GM23248 (cell line): ENCODE results near the gene PIH1D2. TPM values are rescaled to one million over a fixed set of nuclear protein-coding genes. Genes with fewer than 3 reads are reported as not detected.
A peak's percentile ranks its signal among the peaks of the same experiment; 100 is the strongest.
"Not testable (repeated sequence)": the region's sequence is repeated elsewhere in the genome, so short reads cannot be mapped to it uniquely, and the experiment has no call there.

Source experiments
- DNase-seq: peaks from one replicate; pipeline ENCODE4 v3.0.0-alpha.2; 2015
- H2AFZ ChIP-seq: fragments of 200-600 bp; sonication (generic); 2 replicates; pipeline ENCODE4 v1.6.1; 2016; ENCODE audit warnings: antibody characterized with exemption
- H3F3A ChIP-seq: fragments of 200-600 bp; sonication (generic); 2 replicates; pipeline ENCODE4 v1.6.1; 2016; ENCODE audit warnings: mild to moderate bottlenecking, antibody characterized with exemption, mixed run types; ENCODE audit not compliant: insufficient read depth
- H3K27ac ChIP-seq: fragments of 200-600 bp; sonication (generic); 2 replicates; pipeline ENCODE4 v1.5.1; 2016; ENCODE audit warnings: mild to moderate bottlenecking
- H3K27me3 ChIP-seq: fragments of 200-600 bp; sonication (generic); replicated peaks from 2 replicates; pipeline ENCODE4 v1.6.1; 2016; ENCODE audit warnings: mild to moderate bottlenecking; ENCODE audit not compliant: insufficient read depth
- H3K36me3 ChIP-seq: fragments of 200-600 bp; sonication (generic); 2 replicates; pipeline ENCODE4 v1.6.1; 2016; ENCODE audit warnings: low read depth, mild to moderate bottlenecking
- H3K4me1 ChIP-seq: fragments of 200-600 bp; sonication (generic); 2 replicates; pipeline ENCODE4 v1.6.1; 2016; ENCODE audit warnings: mild to moderate bottlenecking; ENCODE audit not compliant: insufficient read depth
- H3K4me2 ChIP-seq: fragments of 200-600 bp; sonication (generic); one replicate; pipeline ENCODE4 v1.6.1; 2016; ENCODE audit warnings: mild to moderate bottlenecking; ENCODE audit not compliant: unreplicated experiment
- H3K4me3 ChIP-seq: fragments of 200-600 bp; sonication (generic); 2 replicates; pipeline ENCODE4 v1.5.1; 2016; ENCODE audit warnings: mild to moderate bottlenecking
- H3K79me2 ChIP-seq: fragments of 200-600 bp; sonication (generic); 2 replicates; pipeline ENCODE4 v1.6.1; 2016; ENCODE audit warnings: mild to moderate bottlenecking; ENCODE audit not compliant: insufficient read depth
- H3K9ac ChIP-seq: fragments of 200-600 bp; sonication (generic); 2 replicates; pipeline ENCODE4 v1.6.1; 2016; ENCODE audit warnings: mild to moderate bottlenecking
- H3K9me2 ChIP-seq: fragments of 200-600 bp; sonication (generic); 2 replicates; pipeline ENCODE4 v1.6.1; 2016; ENCODE audit warnings: mixed run types, mild to moderate bottlenecking, moderate library complexity; ENCODE audit not compliant: insufficient read depth
- H3K9me3 ChIP-seq: fragments of 200-600 bp; sonication (generic); one replicate; pipeline ENCODE4 v1.6.1; 2017; ENCODE audit warnings: low read depth
- H4K20me1 ChIP-seq: fragments of 200-600 bp; sonication (generic); 2 replicates; pipeline ENCODE4 v1.6.0; 2016; ENCODE audit not compliant: insufficient read depth
- EZH2 ChIP-seq: fragments of 200-600 bp; sonication (generic); IDR thresholded peaks from 2 replicates; pipeline ENCODE4 v1.6.1; 2018; ENCODE audit warnings: antibody characterized with exemption, mild to moderate bottlenecking; ENCODE audit not compliant: insufficient read depth, poor library complexity, severe bottlenecking
- EZH2phosphoT487 ChIP-seq: fragments of 200-600 bp; sonication (generic); IDR thresholded peaks from 2 replicates; pipeline ENCODE4 v1.6.1; 2018; ENCODE audit warnings: antibody characterized with exemption, moderate library complexity, mild to moderate bottlenecking, low read depth; ENCODE audit not compliant: insufficient read depth
- WGBS, 2 experiments: methylation state at CpG; one replicate each; pipeline ENCODE4 v1.1.6; 2015 to 2017; ENCODE audit warnings: low lambda C conversion rate in 2 of 2, low coverage in 1 of 2; ENCODE audit errors: missing lambda C conversion rate in 2 of 2; 5-methylcytosine and 5-hydroxymethylcytosine counted together
- in situ Hi-C: fragments of 300-500 bp; cut with MboI; formaldehyde crosslinking; loops from 2 replicates; pipeline ENCODE4 v1.15.0; 2020
- polyA plus RNA-seq: library from polyadenylated mRNA; unstranded; fragments of >200 nt; fragmentation: Nextera tagmentation; extraction: Ambion mirVana; gene quantifications from 2 replicates; pipeline ENCODE4 v1.2.1, GENCODE V29; 2016
- total RNA-seq: library from RNA; depleted of rRNA; stranded (reverse); fragments of >200 nt; shearing (Covaris generic); gene quantifications from 2 replicates; pipeline ENCODE4 v1.2.3, GENCODE V29; 2014

Gene PIH1D2
- total and polyA plus RNA-seq, 2 experiments from 2014 or later, result 0.86 to 2.2 TPM

- no peak overlapping the region for H3K9ac ChIP-seq
- H3K9me3 ChIP-seq, result no peaks in the 10 kb centered on the region
- peaks cover 27% of the 10 kb centered on the region for H3F3A ChIP-seq
- no peak for TF ChIP-seq EZH2phosphoT487
- TF ChIP-seq EZH2, result no peak
- H3K36me3 ChIP-seq, result peaks cover 39% of the 10 kb centered on the region; the same call in 1 of the 2 replicates
- peak; percentile 82 for DNase-seq
- H3K9me2 ChIP-seq, result no peaks in the 10 kb centered on the region
- H3K4me1 ChIP-seq, result peaks cover 11% of the 10 kb centered on the region
- H4K20me1 ChIP-seq, result no peaks in the 10 kb centered on the region
- 51 to 52% methylated on average over 6 of the region's 6 CpGs for WGBS, 2 experiments
- no peak overlapping the region for H3K4me2 ChIP-seq
- no peak overlapping the region for H3K4me3 ChIP-seq
- H3K27ac ChIP-seq, result peak overlapping the region; percentile 52
- in situ Hi-C loops, result no loop called here
- H3K79me2 ChIP-seq, result no peaks in the 10 kb centered on the region
- no peak overlapping the region for H2AFZ ChIP-seq
- no peaks in the 10 kb centered on the region for H3K27me3 ChIP-seq
Observed at GRCh38 chr11:112042161-112042960, 31.5 kb downstream of the PIH1D2 start.

- DNase-seq, result no peak
- Histone ChIP-seq H3K4me3 (no peak overlapping the region), H3K4me2 (no peak overlapping the region), H3K27ac (no peak overlapping the region), H3K36me3 (peaks cover 25% of the 10 kb centered on the region; the same call in 1 of the 2 replicates), H3K27me3 (no peaks in the 10 kb centered on the region), H2AFZ (no peak overlapping the region), H3K79me2 (no peaks in the 10 kb centered on the region), H3K9ac (no peak overlapping the region), H4K20me1 (no peaks in the 10 kb centered on the region), H3K9me2 (no peaks in the 10 kb centered on the region), H3F3A (peaks cover 20% of the 10 kb centered on the region), H3K4me1 (peaks cover 6% of the 10 kb centered on the region), H3K9me3 (no peaks in the 10 kb centered on the region)
- TF ChIP-seq EZH2phosphoT487 (no peak), EZH2 (no peak)
- in situ Hi-C loops, result no loop called here
Observed at GRCh38 chr11:112037527-112037926, 36.3 kb downstream of the PIH1D2 start.

- Histone ChIP-seq H3K4me2 (no peak overlapping the region), H3K4me1 (no peaks in the 10 kb centered on the region), H3K36me3 (peaks cover 41% of the 10 kb centered on the region), H3K4me3 (no peak overlapping the region), H3K27me3 (no peaks in the 10 kb centered on the region), H3F3A (no peaks in the 10 kb centered on the region), H3K9me3 (no peaks in the 10 kb centered on the region), H2AFZ (no peak overlapping the region), H3K79me2 (peaks cover 9% of the 10 kb centered on the region; the same call in 1 of the 2 replicates), H3K9ac (no peak overlapping the region), H3K27ac (no peak overlapping the region), H3K9me2 (no peaks in the 10 kb centered on the region), H4K20me1 (no peaks in the 10 kb centered on the region)
- TF ChIP-seq EZH2phosphoT487, result no peak
- TF ChIP-seq EZH2, result no peak
- in situ Hi-C loops, result no loop called here
- no peak for DNase-seq
- WGBS, 2 experiments, result 97% methylated on average over 3 of the region's 3 CpGs
Observed at GRCh38 chr11:112033902-112034301, 39.9 kb downstream of the PIH1D2 start.

- WGBS, 2 experiments, result 88 to 100% methylated on average over 2 of the region's 2 CpGs
- no peak for DNase-seq
- H3F3A ChIP-seq, result peaks cover 1% of the 10 kb centered on the region; the same call in 1 of the 2 replicates
- no peak overlapping the region for H2AFZ ChIP-seq
- peaks cover 14% of the 10 kb centered on the region for H3K79me2 ChIP-seq
- H3K27me3 ChIP-seq, result no peaks in the 10 kb centered on the region
- no peak overlapping the region for H3K9ac ChIP-seq
- no peaks in the 10 kb centered on the region for H3K9me3 ChIP-seq
- H3K4me3 ChIP-seq, result no peak overlapping the region
- peaks cover 32% of the 10 kb centered on the region for H3K36me3 ChIP-seq
- in situ Hi-C loops, result no loop called here
- H3K27ac ChIP-seq, result no peak overlapping the region
- no peak for TF ChIP-seq EZH2phosphoT487
- no peak for TF ChIP-seq EZH2
- H3K4me1 ChIP-seq, result 0 out of 2 replicates have a peak, but pooled peaks cover under 1% of the 10 kb centered on the region
- H3K4me2 ChIP-seq, result no peak overlapping the region
- no peaks in the 10 kb centered on the region for H4K20me1 ChIP-seq
- no peaks in the 10 kb centered on the region for H3K9me2 ChIP-seq
Observed at GRCh38 chr11:112029460-112029859, 44.4 kb downstream of the PIH1D2 start.

- not testable (repeated sequence) for H3K4me1 ChIP-seq, H4K20me1 ChIP-seq
- 94 to 98% methylated on average over 11 to 28 of the region's 49 CpGs for WGBS, 2 experiments
Observed at GRCh38 chr11:112026784-112027410, 46.9 kb downstream of the PIH1D2 start.

More at GRCh38 chr11:112026784-112027410, 46.9 kb downstream of the PIH1D2 start:
- DNase-seq, H3K9me2 ChIP-seq, H2AFZ ChIP-seq, in situ Hi-C loops, H3K27ac ChIP-seq, H3K4me3 ChIP-seq, H3K27me3 ChIP-seq, H3K4me2 ChIP-seq, H3K9me3 ChIP-seq, H3K9ac ChIP-seq: not testable (repeated sequence)
- peaks cover 20% of the 10 kb centered on the region for H3K36me3 ChIP-seq
- H3K79me2 ChIP-seq, result peaks cover 14% of the 10 kb centered on the region
- peaks cover 19% of the 10 kb centered on the region; the same call in 1 of the 2 replicates for H3F3A ChIP-seq
